ENCODE data around the gene MCM3AP.

MCM3AP gene

DNA sequence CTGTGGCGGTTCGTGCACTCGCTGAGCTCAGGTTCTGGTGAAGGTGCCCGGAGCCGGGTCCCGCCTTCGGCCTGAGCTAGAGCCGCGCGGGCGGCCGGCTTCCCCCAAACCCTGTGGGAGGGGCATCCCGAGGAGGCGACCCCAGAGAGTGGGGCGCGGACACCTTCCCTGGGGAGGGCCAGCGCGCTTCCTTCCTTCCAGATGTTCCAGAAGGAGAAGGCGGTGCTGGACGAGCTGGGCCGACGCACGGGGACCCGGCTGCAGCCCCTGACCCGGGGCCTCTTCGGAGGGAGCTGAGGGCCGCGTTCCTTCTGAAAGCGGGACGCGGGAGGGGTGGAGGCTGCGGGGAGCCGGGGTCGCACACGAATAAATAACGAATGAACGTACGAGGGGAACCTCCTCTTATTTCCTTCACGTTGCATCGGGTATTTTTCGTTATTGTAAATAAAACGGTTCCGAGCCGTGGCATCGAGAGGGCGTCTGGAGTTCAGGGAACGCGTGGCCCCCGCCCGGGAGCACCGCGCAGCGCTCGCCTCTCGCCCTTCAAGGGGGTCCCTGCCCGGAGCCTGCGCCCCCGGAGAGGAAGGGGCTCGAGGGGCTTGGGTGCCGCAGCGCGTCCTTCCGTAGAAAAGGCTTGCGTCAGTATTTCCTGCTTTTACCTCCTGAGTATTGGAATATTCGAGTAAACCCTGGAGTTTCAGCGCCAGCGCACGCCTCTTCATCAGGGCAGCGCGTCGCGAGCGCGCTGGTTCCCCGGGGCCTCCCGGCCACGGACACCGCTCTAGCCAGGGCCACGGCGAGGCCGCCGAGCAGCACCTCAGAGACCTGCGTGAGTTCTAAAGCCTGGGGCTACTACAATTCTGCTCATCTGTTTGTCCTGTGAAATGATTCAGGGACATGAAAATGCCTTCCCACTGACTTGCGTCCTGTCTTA lies 12.2 kb upstream of the MCM3AP start:
- no peaks in the 10 kb centered on the region for H3K36me3 ChIP-seq (replicated peaks)
- in situ Hi-C loops (cut with HindIII; ENCODE audit: low pct_ligation_motif_present, low sequenced_read_pairs): no loop called here
- H3K27ac ChIP-seq: peak overlapping the region; percentile 29
- H3K4me3 ChIP-seq (ENCODE audit: low read depth, low read length): peak overlapping the region; percentile 53
- no peak for TF ChIP-seq CTCF (IDR thresholded peaks at IDR 0.05; ENCODE audit: low read depth, low read length, missing control alignments)
- no peak for DNase-seq
- no peaks in the 10 kb centered on the region for H3K27me3 ChIP-seq (replicated peaks)

GRCh38 chr21:46295996-46296752 lies 10.8 kb upstream of the MCM3AP start:
- TF ChIP-seq CTCF (IDR thresholded peaks at IDR 0.05; ENCODE audit: low read depth, low read length, missing control alignments): no peak
- H3K27me3 ChIP-seq (replicated peaks): no peaks in the 10 kb centered on the region
- H3K27ac ChIP-seq: no peak overlapping the region
- in situ Hi-C loops (cut with HindIII; ENCODE audit: low pct_ligation_motif_present, low sequenced_read_pairs): no loop called here
- H3K36me3 ChIP-seq (replicated peaks): peaks cover 2% of the 10 kb centered on the region
- no peak overlapping the region for H3K4me3 ChIP-seq (ENCODE audit: low read depth, low read length)
- peak; percentile 45 for DNase-seq

GRCh38 chr21:46295177-46295770 lies 9.9 kb upstream of the MCM3AP start:
- in situ Hi-C loops (cut with HindIII; ENCODE audit: low pct_ligation_motif_present, low sequenced_read_pairs): no loop called here

GRCh38 chr21:46294647-46295176 lies 9.3 kb upstream of the MCM3AP start:
- no peak for TF ChIP-seq CTCF (IDR thresholded peaks at IDR 0.05; ENCODE audit: low read depth, low read length, missing control alignments)
- in situ Hi-C loops (cut with HindIII; ENCODE audit: low pct_ligation_motif_present, low sequenced_read_pairs): no loop called here
- H3K36me3 ChIP-seq (replicated peaks): peaks cover 2% of the 10 kb centered on the region
- no peaks in the 10 kb centered on the region for H3K27me3 ChIP-seq (replicated peaks)
- no peak overlapping the region for H3K4me3 ChIP-seq (ENCODE audit: low read depth, low read length)
- peak overlapping the region; percentile 42 for H3K27ac ChIP-seq
- peak; percentile 55 for DNase-seq

More at GRCh38 chr21:46295177-46295770, 9.9 kb upstream of the MCM3AP start:
- DNase-seq: peak; percentile 46
- peaks cover 2% of the 10 kb centered on the region for H3K36me3 ChIP-seq (replicated peaks)
- peak overlapping the region; percentile 42 for H3K27ac ChIP-seq
- no peak overlapping the region for H3K4me3 ChIP-seq (ENCODE audit: low read depth, low read length)
- no peaks in the 10 kb centered on the region for H3K27me3 ChIP-seq (replicated peaks)
- TF ChIP-seq CTCF (IDR thresholded peaks at IDR 0.05; ENCODE audit: low read depth, low read length, missing control alignments): no peak

GRCh38 chr21:46291561-46291960 lies 6.2 kb upstream of the MCM3AP start:
- in situ Hi-C loops (cut with HindIII; ENCODE audit: low pct_ligation_motif_present, low sequenced_read_pairs): no loop called here
- no peak for TF ChIP-seq CTCF (IDR thresholded peaks at IDR 0.05; ENCODE audit: low read depth, low read length, missing control alignments)
- no peak for DNase-seq
- H3K27me3 ChIP-seq (replicated peaks): no peaks in the 10 kb centered on the region
- H3K4me3 ChIP-seq (ENCODE audit: low read depth, low read length): no peak overlapping the region
- H3K36me3 ChIP-seq (replicated peaks): peaks cover 2% of the 10 kb centered on the region
- H3K27ac ChIP-seq: no peak overlapping the region
